Loucy (cell line): ENCODE measurements around the gene MEFV.

Source experiments
- H2AFZ ChIP-seq: fragments of 200-600 bp; sonication (generic); 2 replicates; pipeline ENCODE4 v1.6.0; 2016; ENCODE audit warnings: antibody characterized with exemption, mild to moderate bottlenecking, low read length, moderate library complexity
- H3F3A ChIP-seq: fragments of 200-600 bp; 2 replicates; pipeline ENCODE4 v1.6.0; 2016; ENCODE audit warnings: antibody characterized with exemption, low read depth, mild to moderate bottlenecking
- H3K27me3 ChIP-seq: fragments of 200-600 bp; sonication (generic); 2 replicates; pipeline ENCODE4 v1.6.1; 2014; ENCODE audit warnings: low read length, mild to moderate bottlenecking; ENCODE audit not compliant: insufficient read depth, poor library complexity, severe bottlenecking
- H3K36me3 ChIP-seq: fragments of 200-600 bp; sonication (generic); 2 replicates; pipeline ENCODE4 v1.6.1; 2016; ENCODE audit warnings: low read length; ENCODE audit not compliant: insufficient read depth
- H3K4me1 ChIP-seq: fragments of 200-600 bp; sonication (generic); 2 replicates; pipeline ENCODE4 v1.5.1; 2014; ENCODE audit warnings: low read length, mild to moderate bottlenecking; ENCODE audit not compliant: insufficient read depth, poor library complexity, severe bottlenecking
- H3K4me2 ChIP-seq: fragments of 200-600 bp; sonication (generic); 2 replicates; pipeline ENCODE4 v1.6.0; 2014; ENCODE audit warnings: antibody characterized with exemption, low read length, low read depth, mild to moderate bottlenecking; ENCODE audit not compliant: poor library complexity, severe bottlenecking
- H3K4me3 ChIP-seq: fragments of 200-600 bp; sonication (generic); 2 replicates; pipeline ENCODE4 v1.5.1; 2014; ENCODE audit warnings: low read length, mild to moderate bottlenecking, mixed read lengths; ENCODE audit not compliant: poor library complexity, severe bottlenecking
- H3K79me2 ChIP-seq: fragments of 200-600 bp; sonication (generic); 2 replicates; pipeline ENCODE4 v1.6.1; 2014; ENCODE audit warnings: low read length; ENCODE audit not compliant: insufficient read depth
- H3K9ac ChIP-seq: fragments of 200-600 bp; sonication (generic); 2 replicates; pipeline ENCODE4 v1.6.0; 2014; ENCODE audit warnings: mild to moderate bottlenecking, low read depth, low read length, moderate library complexity; ENCODE audit not compliant: poor library complexity, severe bottlenecking
- H3K9me2 ChIP-seq: fragments of 200-600 bp; sonication (generic); replicated peaks from 2 replicates; pipeline ENCODE4 v1.6.1; 2016; ENCODE audit warnings: low read depth, low read length, mixed read lengths
- H3K9me3 ChIP-seq: fragments of 200-600 bp; sonication (generic); 2 replicates; pipeline ENCODE4 v1.6.1; 2014; ENCODE audit warnings: mild to moderate bottlenecking, antibody characterized with exemption, low read length, low read depth; ENCODE audit not compliant: insufficient read depth
- H4K20me1 ChIP-seq: fragments of 200-600 bp; sonication (generic); 2 replicates; pipeline ENCODE4 v1.6.0; 2014; ENCODE audit warnings: antibody characterized with exemption, low read length, mild to moderate bottlenecking; ENCODE audit not compliant: insufficient read depth, poor library complexity, severe bottlenecking
- CTCF ChIP-seq: fragments of 200-600 bp; sonication (generic); conservative IDR thresholded peaks from 2 replicates; pipeline ENCODE4 v1.5.1; 2014; ENCODE audit warnings: mild to moderate bottlenecking, antibody characterized with exemption, low read length
- EZH2phosphoT487 ChIP-seq: fragments of 200-600 bp; IDR thresholded peaks from 2 replicates; pipeline ENCODE4 v1.6.1; 2018; ENCODE audit warnings: antibody characterized with exemption, mild to moderate bottlenecking, moderate library complexity, borderline replicate concordance

MEFV gene

DNA sequence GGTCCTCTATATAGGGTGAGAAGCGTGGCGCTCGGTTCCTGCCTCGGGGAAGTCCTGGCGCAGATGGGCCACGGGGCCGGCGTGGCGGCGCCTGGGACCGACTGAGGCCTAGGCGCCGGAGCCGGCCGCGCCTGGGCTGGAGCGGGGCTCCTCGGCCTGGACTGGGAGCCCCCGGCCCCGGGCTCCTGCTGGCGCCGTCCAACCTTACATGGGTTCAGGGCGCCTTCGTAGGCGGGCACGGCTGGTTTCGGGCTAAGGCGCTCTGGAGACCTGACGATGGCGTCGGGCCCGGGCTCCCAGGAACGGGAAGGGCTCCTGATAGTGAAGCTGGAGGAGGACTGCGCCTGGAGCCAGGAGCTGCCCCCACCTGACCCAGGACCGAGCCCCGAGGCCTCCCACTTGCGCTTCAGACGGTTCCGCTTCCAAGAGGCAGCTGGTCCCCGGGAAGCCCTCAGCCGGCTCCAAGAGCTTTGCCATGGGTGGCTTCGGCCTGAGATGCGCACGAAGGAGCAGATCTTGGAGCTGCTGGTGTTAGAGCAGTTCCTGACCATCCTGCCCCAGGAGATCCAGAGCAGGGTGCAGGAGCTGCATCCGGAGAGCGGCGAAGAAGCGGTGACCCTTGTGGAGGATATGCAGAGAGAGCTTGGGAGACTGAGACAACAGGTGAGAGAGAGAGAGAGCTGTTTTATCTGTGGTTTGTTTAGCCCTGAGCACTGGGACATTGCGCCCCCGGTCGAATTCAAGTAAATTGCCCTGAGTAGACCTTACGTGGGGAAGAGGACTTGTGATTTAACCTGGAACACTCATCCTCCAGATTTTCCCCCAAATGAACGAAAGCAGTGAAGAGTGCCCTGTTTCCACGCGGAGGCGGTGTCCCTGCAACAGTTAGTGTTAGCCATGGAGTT, 27.4 kb upstream of the MEFV start:
- H2AFZ ChIP-seq, result 0 out of 2 replicates have a peak overlapping the region, but pooled peaks have one; percentile 27
- peaks cover 1% of the 10 kb centered on the region; the same call in 1 of the 2 replicates for H3K36me3 ChIP-seq
- peaks cover 48% of the 10 kb centered on the region for H3K79me2 ChIP-seq
- no peaks in the 10 kb centered on the region for H3K4me1 ChIP-seq
- no peak for TF ChIP-seq EZH2phosphoT487
- TF ChIP-seq CTCF, result no peak
- H3K9me3 ChIP-seq, result no peaks in the 10 kb centered on the region
- H3K9me2 ChIP-seq, result no peaks in the 10 kb centered on the region
- no peaks in the 10 kb centered on the region for H3K27me3 ChIP-seq
- no peaks in the 10 kb centered on the region for H3F3A ChIP-seq
- peak overlapping the region; percentile 92 for H3K9ac ChIP-seq
- peak overlapping the region; percentile 89 for H3K4me3 ChIP-seq
- H4K20me1 ChIP-seq, result peaks cover 15% of the 10 kb centered on the region
- H3K4me2 ChIP-seq, result peak overlapping the region; percentile 88

- H3F3A ChIP-seq, result no peaks in the 10 kb centered on the region
- H4K20me1 ChIP-seq, result peaks cover 15% of the 10 kb centered on the region
- H3K4me1 ChIP-seq, result no peaks in the 10 kb centered on the region
- peak within 1 kb of the TSS; percentile 92 for H3K9ac ChIP-seq
- TF ChIP-seq CTCF, result no peak
- TF ChIP-seq EZH2phosphoT487, result no peak
- peaks cover 42% of the 10 kb centered on the region for H3K79me2 ChIP-seq
- H3K9me2 ChIP-seq, result no peaks in the 10 kb centered on the region
- no peaks in the 10 kb centered on the region for H3K27me3 ChIP-seq
- H2AFZ ChIP-seq, result peak within 1 kb of the TSS; percentile 83
- no peaks in the 10 kb centered on the region for H3K36me3 ChIP-seq
- H3K4me2 ChIP-seq, result peak within 1 kb of the TSS; percentile 88
- no peaks in the 10 kb centered on the region for H3K9me3 ChIP-seq
- H3K4me3 ChIP-seq, result peak within 1 kb of the TSS; percentile 89
These were observed 26.5 kb upstream of the MEFV start, which contains the start of gene ZNF263 for GRCh38 chr16:3282730-3283542. ZNF263 (plus strand) TSS chr16:3283491; CDS start chr16:3283819, 328 bp downstream.

DNA sequence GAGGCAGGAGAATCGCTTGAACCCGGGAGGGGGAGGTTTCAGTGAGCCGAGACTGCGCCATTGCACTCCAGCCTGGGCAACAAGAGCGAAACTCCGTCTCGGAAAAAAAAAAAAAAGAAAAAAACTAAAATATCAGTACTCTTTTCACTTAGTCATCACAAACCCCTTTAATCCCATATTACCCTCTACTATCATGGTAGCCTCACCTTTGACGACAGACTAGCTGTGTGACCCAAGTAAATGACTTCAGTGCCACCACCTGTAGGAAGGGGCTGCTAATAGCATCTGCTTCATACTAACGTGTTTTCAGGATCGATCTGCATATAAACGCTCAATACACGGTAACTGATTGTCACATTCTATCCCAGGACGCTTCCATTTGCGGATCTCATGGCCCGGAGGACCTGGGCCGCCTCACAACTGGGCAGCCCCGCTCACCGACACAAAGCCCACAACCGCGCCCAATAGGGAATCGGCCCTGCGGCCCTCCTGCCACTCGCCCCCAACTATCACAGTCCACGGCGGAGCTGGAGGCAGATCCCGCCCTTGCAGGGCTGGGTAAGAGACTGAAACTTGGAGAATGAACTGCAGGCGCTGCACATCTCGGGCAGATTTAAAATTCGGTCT, 25.8 kb upstream of the MEFV start:
- no peak for TF ChIP-seq EZH2phosphoT487
- no peak for TF ChIP-seq CTCF
- Histone ChIP-seq H3K4me3 (peak overlapping the region; percentile 89), H3K9me2 (no peaks in the 10 kb centered on the region), H3K9ac (peak overlapping the region; percentile 92), H3K27me3 (no peaks in the 10 kb centered on the region), H3K9me3 (no peaks in the 10 kb centered on the region), H3F3A (no peaks in the 10 kb centered on the region), H3K4me2 (peak overlapping the region; percentile 76), H3K4me1 (no peaks in the 10 kb centered on the region), H2AFZ (peak overlapping the region; percentile 83), H3K79me2 (peaks cover 38% of the 10 kb centered on the region), H4K20me1 (peaks cover 15% of the 10 kb centered on the region), H3K36me3 (no peaks in the 10 kb centered on the region)
